B cell (primary cell): ENCODE data around the gene DYRK1A.

Experiments
- CTCF ChIP-seq: fragments of 200-600 bp; IDR thresholded peaks from one replicate; pipeline ENCODE4 v1.8.0; 2022; ENCODE audit warnings: antibody characterized with exemption, mild to moderate bottlenecking
- EZH2 ChIP-seq: IDR thresholded peaks from 2 replicates; pipeline ENCODE4 v1.6.1; 2012; ENCODE audit warnings: borderline replicate concordance, low read depth, mild to moderate bottlenecking, moderate library complexity, low read length; ENCODE audit not compliant: insufficient read depth, poor library complexity, severe bottlenecking

GRCh38 chr21:37558676-37559211, 192.2 kb downstream of the DYRK1A start:
- no peak for TF ChIP-seq EZH2
- no peak for TF ChIP-seq CTCF
